ENCODE results near the gene DDX10. TPM values are rescaled to one million over a fixed set of nuclear protein-coding genes. Genes with fewer than 3 reads are reported as not detected.

DDX10 gene
- total RNA-seq, 1 experiment from 2014 or later, result 48.3 TPM

DNA sequence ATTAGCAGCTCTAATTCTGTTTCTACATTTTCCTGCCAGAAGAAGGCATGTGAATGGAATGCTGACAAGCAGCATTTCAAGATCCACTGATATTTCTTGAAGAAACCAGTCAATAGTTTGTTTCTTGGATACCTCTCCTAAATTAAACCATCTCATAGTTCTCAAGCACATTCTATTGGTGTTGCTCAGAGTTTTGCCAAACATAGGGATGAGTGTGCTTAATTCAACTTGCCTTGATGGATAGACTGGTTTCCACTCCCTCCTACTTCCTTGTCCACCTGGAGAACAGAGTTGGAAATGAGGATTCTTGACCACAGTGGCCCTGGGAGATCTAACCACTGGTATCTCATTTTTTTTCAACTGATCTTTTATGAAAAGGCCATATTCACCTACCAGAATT, 29.8 kb upstream of the DDX10 start:
- Histone ChIP-seq H3K56ac (ENCODE audit: insufficient read length, low read depth, low read length) (no peak overlapping the region), H3K79me1 (ENCODE audit: insufficient read depth, low read depth, low read length, poor library complexity, severe bottlenecking) (no peaks in the 10 kb centered on the region), H3K79me2 (ENCODE audit: insufficient read depth, low read length) (no peaks in the 10 kb centered on the region), H2BK12ac (ENCODE audit: insufficient read length, low read depth, low read length) (no peak overlapping the region), H3K9me3 (ENCODE audit: control insufficient read depth, low read depth, low read length) (no peaks in the 10 kb centered on the region), H2AFZ (ENCODE audit: low read length) (no peak overlapping the region), H3K4me1 (ENCODE audit: insufficient read depth, low read length) (no peaks in the 10 kb centered on the region; the same call in 1 of the 2 replicates), H2AK5ac (ENCODE audit: insufficient read length, low read length) (no peak overlapping the region), H2BK5ac (ENCODE audit: insufficient read length, low read length) (no peak overlapping the region), H2BK20ac (ENCODE audit: low read depth, low read length, poor library complexity, severe bottlenecking) (no peak overlapping the region), H3T11ph (ENCODE audit: low read length) (no peak overlapping the region), H4K91ac (ENCODE audit: insufficient read length, low read depth, low read length) (no peak overlapping the region), H4K8ac (replicated peaks; ENCODE audit: insufficient read length, low read depth, low read length) (no peak overlapping the region), H2BK15ac (ENCODE audit: low read depth, low read length) (no peak overlapping the region), H3K4ac (ENCODE audit: low read depth, low read length) (no peak overlapping the region), H3K9ac (ENCODE audit: extremely low read depth, insufficient read length, low read length) (no peak overlapping the region), H2BK120ac (ENCODE audit: low read depth, low read length, poor library complexity, severe bottlenecking) (no peak overlapping the region), H3K4me2 (ENCODE audit: insufficient read depth, insufficient read length, low read length) (no peak overlapping the region), H3K23me2 (ENCODE audit: insufficient read length, low read depth, low read length, poor library complexity, severe bottlenecking) (no peaks in the 10 kb centered on the region), H3K23ac (ENCODE audit: insufficient read length, low read depth, low read length) (no peak overlapping the region), H3K18ac (ENCODE audit: insufficient read length, low read depth, low read length) (no peak overlapping the region), H4K5ac (ENCODE audit: insufficient read length, low read depth, low read length) (no peak overlapping the region), H3K14ac (ENCODE audit: insufficient read depth, low read length) (no peak overlapping the region), H3K27ac (ENCODE audit: insufficient read length, low read depth, low read length) (no peak overlapping the region), H4K20me1 (ENCODE audit: control insufficient read depth, insufficient read depth, insufficient read length) (no peaks in the 10 kb centered on the region), H3K27me3 (ENCODE audit: insufficient read depth, low read length) (no peaks in the 10 kb centered on the region)
- no peak for DNase-seq
- Mint-ChIP-seq H3K36me3 (ENCODE audit: insufficient read depth in 1 of 3, low read depth in 3 of 3) (no peaks in the 10 kb centered on the region; a peak in 1 of 7 replicates), H3K27me3 (ENCODE audit: low read depth) (no peaks in the 10 kb centered on the region), H3K4me1 (peaks cover 14% of the 10 kb centered on the region in 2 experiments), H3K27ac (no peak overlapping the region), H3K9me3 (no peaks in the 10 kb centered on the region; a peak in 1 of 5 replicates), H3K4me3 (no peak overlapping the region)
- TF ChIP-seq, protein P1, sequence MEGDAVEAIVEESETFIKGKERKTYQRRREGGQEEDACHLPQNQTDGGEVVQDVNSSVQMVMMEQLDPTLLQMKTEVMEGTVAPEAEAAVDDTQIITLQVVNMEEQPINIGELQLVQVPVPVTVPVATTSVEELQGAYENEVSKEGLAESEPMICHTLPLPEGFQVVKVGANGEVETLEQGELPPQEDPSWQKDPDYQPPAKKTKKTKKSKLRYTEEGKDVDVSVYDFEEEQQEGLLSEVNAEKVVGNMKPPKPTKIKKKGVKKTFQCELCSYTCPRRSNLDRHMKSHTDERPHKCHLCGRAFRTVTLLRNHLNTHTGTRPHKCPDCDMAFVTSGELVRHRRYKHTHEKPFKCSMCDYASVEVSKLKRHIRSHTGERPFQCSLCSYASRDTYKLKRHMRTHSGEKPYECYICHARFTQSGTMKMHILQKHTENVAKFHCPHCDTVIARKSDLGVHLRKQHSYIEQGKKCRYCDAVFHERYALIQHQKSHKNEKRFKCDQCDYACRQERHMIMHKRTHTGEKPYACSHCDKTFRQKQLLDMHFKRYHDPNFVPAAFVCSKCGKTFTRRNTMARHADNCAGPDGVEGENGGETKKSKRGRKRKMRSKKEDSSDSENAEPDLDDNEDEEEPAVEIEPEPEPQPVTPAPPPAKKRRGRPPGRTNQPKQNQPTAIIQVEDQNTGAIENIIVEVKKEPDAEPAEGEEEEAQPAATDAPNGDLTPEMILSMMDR (conservative IDR thresholded peaks at IDR 0.05), result no peak
